ENCODE data around the gene SFMBT2. TPM values are rescaled to one million over a fixed set of nuclear protein-coding genes. Genes with fewer than 3 reads are reported as not detected.

The SFMBT2 gene
- total RNA-seq, 1 donor from 2014 or later = 11.0 TPM

GRCh38 chr10:7239312-7239985, 171.4 kb downstream of the SFMBT2 start:
- Histone ChIP-seq H3K9me3 (replicated peaks) (peaks cover 3% of the 10 kb centered on the region), H3K27ac (replicated peaks) (no peak overlapping the region), H3K27me3 (ENCODE audit: low read depth) (no peaks in the 10 kb centered on the region), H3K36me3 (peaks cover 48% of the 10 kb centered on the region), H3K4me3 (no peak overlapping the region), H3K4me1 (no peaks in the 10 kb centered on the region)
- TF ChIP-seq CTCF (IDR thresholded peaks at IDR 0.05; ENCODE audit: borderline replicate concordance) = no peak
- intact Hi-C loops (cut with micrococcal nuclease) = no loop called here
- no peak for DNase-seq

GRCh38 chr10:7235376-7235775, 175.5 kb downstream of the SFMBT2 start:
- Histone ChIP-seq H3K36me3 (peaks cover 25% of the 10 kb centered on the region), H3K27ac (replicated peaks) (no peak overlapping the region), H3K4me3 (no peak overlapping the region), H3K4me1 (no peaks in the 10 kb centered on the region), H3K27me3 (ENCODE audit: low read depth) (no peaks in the 10 kb centered on the region), H3K9me3 (replicated peaks) (peaks cover 3% of the 10 kb centered on the region)
- intact Hi-C loops (cut with micrococcal nuclease) = no loop called here
- no peak for DNase-seq
- TF ChIP-seq CTCF (IDR thresholded peaks at IDR 0.05; ENCODE audit: borderline replicate concordance) = no peak

- Histone ChIP-seq H3K4me3 (no peak overlapping the region), H3K27ac (replicated peaks) (no peak overlapping the region), H3K4me1 (no peaks in the 10 kb centered on the region), H3K36me3 (peaks cover 15% of the 10 kb centered on the region), H3K9me3 (replicated peaks) (peaks cover 3% of the 10 kb centered on the region), H3K27me3 (ENCODE audit: low read depth) (no peaks in the 10 kb centered on the region)
- DNase-seq = no peak
- no peak for TF ChIP-seq CTCF (IDR thresholded peaks at IDR 0.05; ENCODE audit: borderline replicate concordance)
- intact Hi-C loops (cut with micrococcal nuclease) = no loop called here
Observed at GRCh38 chr10:7234109-7234508, 176.7 kb downstream of the SFMBT2 start.

- intact Hi-C loops (cut with micrococcal nuclease) = no loop called here
- Histone ChIP-seq H3K27ac (replicated peaks) (no peak overlapping the region), H3K36me3 (peaks cover 15% of the 10 kb centered on the region), H3K4me3 (no peak overlapping the region), H3K4me1 (no peaks in the 10 kb centered on the region), H3K9me3 (replicated peaks) (peaks cover 3% of the 10 kb centered on the region), H3K27me3 (ENCODE audit: low read depth) (no peaks in the 10 kb centered on the region)
- no peak for DNase-seq
- no peak for TF ChIP-seq CTCF (IDR thresholded peaks at IDR 0.05; ENCODE audit: borderline replicate concordance)
Observed at GRCh38 chr10:7233259-7233991, 177.4 kb downstream of the SFMBT2 start.

- Histone ChIP-seq H3K4me3 (no peak overlapping the region), H3K27me3 (ENCODE audit: low read depth) (no peaks in the 10 kb centered on the region), H3K36me3 (peaks cover 20% of the 10 kb centered on the region), H3K4me1 (no peaks in the 10 kb centered on the region), H3K9me3 (replicated peaks) (peaks cover 3% of the 10 kb centered on the region), H3K27ac (replicated peaks) (no peak overlapping the region)
- DNase-seq = no peak
- TF ChIP-seq CTCF (IDR thresholded peaks at IDR 0.05; ENCODE audit: borderline replicate concordance) = no peak
- intact Hi-C loops (cut with micrococcal nuclease) = no loop called here
Observed at GRCh38 chr10:7231509-7232414, 179.1 kb downstream of the SFMBT2 start.

All from left ventricle myocardium inferior (tissue), 1 donor.